SK-N-SH (cell line): ENCODE measurements around the gene PF4V1. TPM values are rescaled to one million over a fixed set of nuclear protein-coding genes. Genes with fewer than 3 reads are reported as not detected.

Source experiments
- CTCF ChIA-PET: fragments of 300-600, 350-600 bp; formaldehyde crosslinking; extraction: SDS; loops from one replicate; lab custom pipeline; 2021; lab: Yijun Ruan, JAX
- POLR2A ChIA-PET: fragments of 350-600 bp; sonication (Branson Sonifier 250); formaldehyde crosslinking; extraction: SDS; loops from one replicate; lab custom pipeline; 2020; ENCODE audit warnings: antibody characterized with exemption, inconsistent platforms; lab: Yijun Ruan, JAX
- DNase-seq: peaks from one replicate; pipeline ENCODE4 v3.0.0; 2012
- H2AFZ ChIP-seq: fragments of 200-600 bp; sonication (generic); 2 replicates; pipeline ENCODE4 v1.8.1; 2016; ENCODE audit warnings: antibody characterized with exemption, mild to moderate bottlenecking, low read depth
- H3F3A ChIP-seq: fragments of 200-600 bp; sonication (generic); replicated peaks from 2 replicates; pipeline ENCODE3; 2016; ENCODE audit warnings: antibody characterized with exemption, mild to moderate bottlenecking; ENCODE audit not compliant: insufficient read depth
- H3K27ac ChIP-seq, 2 experiments: fragments of 200-500 bp in 1 of 2; fragments of 200-600 bp in 1 of 2; sonication (Bioruptor generic) in 1 of 2; sonication (generic), shearing (Covaris generic) in 1 of 2; 2 replicates each; pipeline versions ENCODE4 v1.5.1 to v1.6.1; 2014 to 2016; ENCODE audit warnings: low read depth in 2 of 2, inconsistent platforms in 1 of 2, low read length in 1 of 2, mild to moderate bottlenecking in 1 of 2, mixed read lengths in 1 of 2
- H3K27me3 ChIP-seq: fragments of 200-600 bp; sonication (generic), shearing (Covaris generic); 2 replicates; pipeline ENCODE4 v1.6.1; 2016; ENCODE audit warnings: mixed run types; ENCODE audit not compliant: insufficient read depth
- H3K36me3 ChIP-seq, 2 experiments: fragments of 200-500 bp in 1 of 2; fragments of 200-600 bp in 1 of 2; sonication (Bioruptor generic) in 1 of 2; sonication (generic) in 1 of 2; replicated peaks in 1 of 2; 2 replicates each; pipeline versions ENCODE3 to v1.5.1; 2014 to 2016; ENCODE audit warnings: low read length in 1 of 2, mild to moderate bottlenecking in 1 of 2; ENCODE audit not compliant: insufficient read depth in 2 of 2, control insufficient read depth in 1 of 2
- H3K4me1 ChIP-seq, 2 experiments: fragments of 200-500 bp in 1 of 2; fragments of 200-600 bp in 1 of 2; sonication (Bioruptor generic) in 1 of 2; sonication (generic), shearing (Covaris generic) in 1 of 2; 2 replicates each; pipeline versions ENCODE4 v1.5.1 to v1.6.1; 2014 to 2016; ENCODE audit warnings: low read depth in 1 of 2, low read length in 1 of 2, mixed run types in 1 of 2; ENCODE audit not compliant: insufficient read depth in 2 of 2, control insufficient read depth in 1 of 2
- H3K4me2 ChIP-seq: fragments of 200-600 bp; sonication (generic), shearing (Covaris generic); 2 replicates; pipeline ENCODE4 v1.6.1; 2017; ENCODE audit warnings: mixed run types
- H3K4me3 ChIP-seq, 2 experiments: fragments of 200-500 bp in 1 of 2; fragments of 200-600 bp in 1 of 2; sonication (Bioruptor generic) in 1 of 2; sonication (generic), shearing (Covaris generic) in 1 of 2; 2 replicates each; pipeline versions ENCODE4 v1.5.1 to v1.8.1; 2014 to 2016; ENCODE audit warnings: low read depth in 2 of 2, inconsistent platforms in 1 of 2, low read length in 1 of 2, mild to moderate bottlenecking in 1 of 2, mixed read lengths in 1 of 2, moderate library complexity in 1 of 2
- H3K79me2 ChIP-seq: fragments of 200-600 bp; sonication (generic); 2 replicates; pipeline ENCODE4 v1.8.1; 2017; ENCODE audit warnings: mild to moderate bottlenecking; ENCODE audit not compliant: insufficient read depth
- H3K9ac ChIP-seq: fragments of 200-600 bp; sonication (generic); 2 replicates; pipeline ENCODE4 v1.6.1; 2017; ENCODE audit warnings: mixed run types
- H3K9me2 ChIP-seq: fragments of 200-600 bp; sonication (generic); 2 replicates; pipeline ENCODE4 v1.6.1; 2017; ENCODE audit warnings: mixed run types
- H3K9me3 ChIP-seq: fragments of 200-600 bp; sonication (generic); 2 replicates; pipeline ENCODE4 v1.6.1; 2017; ENCODE audit warnings: mixed run types, mild to moderate bottlenecking, moderate library complexity
- H4K20me1 ChIP-seq: fragments of 200-600 bp; sonication (generic); 2 replicates; pipeline ENCODE4 v1.6.1; 2017; ENCODE audit warnings: mild to moderate bottlenecking, mixed run types; ENCODE audit not compliant: insufficient read depth
- FOXJ3 ChIP-seq: sonication (generic); formaldehyde crosslinking; IDR thresholded peaks from 2 replicates; pipeline ENCODE4 v1.5.1; 2020; ENCODE audit warnings: mild to moderate bottlenecking, missing genetic modification reagents
- FOXM1 ChIP-seq: IDR thresholded peaks from 2 replicates; pipeline ENCODE4 v1.4.0; 2012; ENCODE audit warnings: low read depth, mild to moderate bottlenecking
- GABPA ChIP-seq: IDR thresholded peaks from 2 replicates; pipeline ENCODE4 v1.4.0; 2012; ENCODE audit warnings: low read depth, mild to moderate bottlenecking
- JUND ChIP-seq: IDR thresholded peaks from 2 replicates; pipeline ENCODE4 v1.4.0; 2012
- MEF2A ChIP-seq: IDR thresholded peaks from 2 replicates; pipeline ENCODE4 v1.4.0; 2012; ENCODE audit warnings: low read depth, borderline replicate concordance
- NRF1 ChIP-seq: IDR thresholded peaks from 2 replicates; pipeline ENCODE4 v1.6.1; 2012; ENCODE audit warnings: low read depth, mild to moderate bottlenecking, low read length
- POLR2AphosphoS5 ChIP-seq: IDR thresholded peaks from 2 replicates; pipeline ENCODE4 v1.6.1; 2012; ENCODE audit warnings: low read depth, low read length
- RAD21 ChIP-seq: IDR thresholded peaks from 2 replicates; pipeline ENCODE4 v1.6.1; 2012; ENCODE audit warnings: mild to moderate bottlenecking, low read length
- RCOR1 ChIP-seq: fragments of 150-350 bp; IDR thresholded peaks from 2 replicates; pipeline ENCODE4 v1.6.1; 2017; ENCODE audit warnings: antibody characterized with exemption, low read length
- RXRA ChIP-seq: IDR thresholded peaks from 2 replicates; pipeline ENCODE4 v1.4.0; 2012; ENCODE audit warnings: low read depth, mild to moderate bottlenecking, borderline replicate concordance
- SIN3A ChIP-seq: IDR thresholded peaks from 2 replicates; pipeline ENCODE4 v1.6.1; 2012; ENCODE audit warnings: low read depth, mild to moderate bottlenecking, low read length, moderate library complexity, borderline replicate concordance
- TCF12 ChIP-seq: IDR thresholded peaks from 2 replicates; pipeline ENCODE4 v1.4.0; 2012
- TEAD4 ChIP-seq: IDR thresholded peaks from 2 replicates; pipeline ENCODE4 v1.4.0; 2012; ENCODE audit warnings: mild to moderate bottlenecking, borderline replicate concordance; ENCODE audit not compliant: insufficient read depth
- YY1 ChIP-seq: IDR thresholded peaks from 2 replicates; pipeline ENCODE4 v1.4.0; 2012; ENCODE audit warnings: low read depth, mild to moderate bottlenecking
- ZBTB33 ChIP-seq: IDR thresholded peaks from 2 replicates; pipeline ENCODE4 v1.4.0; 2012; ENCODE audit warnings: low read depth, borderline replicate concordance
- WGBS: methylation state at CpG from one replicate; pipeline ENCODE4 v1.1.6; 2017; ENCODE audit warnings: low lambda C conversion rate; 5-methylcytosine and 5-hydroxymethylcytosine counted together
- polyA plus RNA-seq, 3 experiments: library from polyadenylated mRNA; depleted of rRNA; stranded (reverse); fragments of >200 nt; gene quantifications; 2 replicates each; pipeline ENCODE4 v1.2.3, GENCODE V29; 2012
- TF ChIP-seq, protein P1 (sequence below): IDR thresholded peaks from 2 replicates; pipeline ENCODE4; 2012
- TF ChIP-seq, protein P2 (sequence below): fragments of 200-600 bp; sonication (generic); IDR thresholded peaks from 2 replicates; pipeline ENCODE4 v1.6.1; 2017; ENCODE audit warnings: antibody characterized with exemption, mild to moderate bottlenecking, moderate library complexity

The PF4V1 gene
- polyA plus RNA-seq, 1 of the 3 experiments (the other 2 are of a cell fraction) = not detected

- H3K79me2 ChIP-seq = no peaks in the 10 kb centered on the region
- H3K4me1 ChIP-seq = no peaks in the 10 kb centered on the region
- no peaks in the 10 kb centered on the region for H3K9me2 ChIP-seq
- no peak overlapping the region for H3K4me3 ChIP-seq
- no peak overlapping the region for H2AFZ ChIP-seq
- no peak overlapping the region for H3K27ac ChIP-seq
- H3K9me3 ChIP-seq = no peaks in the 10 kb centered on the region
- H3K36me3 ChIP-seq = no peaks in the 10 kb centered on the region
- POLR2A ChIA-PET = no interaction called here
- H3F3A ChIP-seq = no peaks in the 10 kb centered on the region
- H3K9ac ChIP-seq = no peak overlapping the region
- no peak for TF ChIP-seq YY1
- H3K4me2 ChIP-seq = no peak overlapping the region
- CTCF ChIA-PET = no interaction called here
- H4K20me1 ChIP-seq = no peaks in the 10 kb centered on the region
- no peak for DNase-seq
- WGBS = 7% methylated on average over 4 of the region's 4 CpGs
- H3K27me3 ChIP-seq = peaks cover 13% of the 10 kb centered on the region; the same call in 1 of the 2 replicates
Observed at GRCh38 chr4:73850261-73850970, 2.7 kb upstream of the PF4V1 start.

GRCh38 chr4:73851293-73851692 is 1.8 kb upstream of the PF4V1 start:
- WGBS = 4% methylated on average over 1 of the region's 1 CpG

DNA sequence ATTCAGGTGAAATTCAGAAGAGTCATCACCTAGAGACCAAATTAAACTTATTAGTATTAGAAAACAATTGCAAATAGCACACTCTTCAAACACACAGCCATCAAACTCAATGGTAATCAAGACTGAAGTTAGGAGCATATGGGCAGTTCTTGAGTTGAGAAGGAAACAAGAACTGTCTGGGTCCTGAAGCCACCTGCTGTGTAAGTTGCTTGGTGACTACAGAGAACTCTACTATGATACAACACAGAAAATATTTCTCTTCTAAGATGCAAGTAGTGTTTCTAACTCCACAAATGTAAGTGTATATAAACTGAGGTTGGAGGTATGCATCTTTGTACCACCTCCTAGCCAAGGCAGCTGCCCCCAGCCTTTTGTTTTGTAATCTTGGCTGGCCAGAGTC is 325 bp upstream of the PF4V1 start:
- H2AFZ ChIP-seq = no peak overlapping the region
- CTCF ChIA-PET = no interaction called here
- TF ChIP-seq, protein P1, sequence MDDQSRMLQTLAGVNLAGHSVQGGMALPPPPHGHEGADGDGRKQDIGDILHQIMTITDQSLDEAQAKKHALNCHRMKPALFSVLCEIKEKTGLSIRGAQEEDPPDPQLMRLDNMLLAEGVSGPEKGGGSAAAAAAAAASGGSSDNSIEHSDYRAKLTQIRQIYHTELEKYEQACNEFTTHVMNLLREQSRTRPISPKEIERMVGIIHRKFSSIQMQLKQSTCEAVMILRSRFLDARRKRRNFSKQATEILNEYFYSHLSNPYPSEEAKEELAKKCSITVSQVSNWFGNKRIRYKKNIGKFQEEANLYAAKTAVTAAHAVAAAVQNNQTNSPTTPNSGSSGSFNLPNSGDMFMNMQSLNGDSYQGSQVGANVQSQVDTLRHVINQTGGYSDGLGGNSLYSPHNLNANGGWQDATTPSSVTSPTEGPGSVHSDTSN = no peak
- TF ChIP-seq GABPA (no peak), RAD21 (no peak), SIN3A (no peak), POLR2AphosphoS5 (no peak), FOXM1 (no peak), RCOR1 (no peak), JUND (no peak), NRF1 (no peak), TCF12 (no peak), ZBTB33 (no peak), FOXJ3 (no peak)
- TF ChIP-seq, protein P2, sequence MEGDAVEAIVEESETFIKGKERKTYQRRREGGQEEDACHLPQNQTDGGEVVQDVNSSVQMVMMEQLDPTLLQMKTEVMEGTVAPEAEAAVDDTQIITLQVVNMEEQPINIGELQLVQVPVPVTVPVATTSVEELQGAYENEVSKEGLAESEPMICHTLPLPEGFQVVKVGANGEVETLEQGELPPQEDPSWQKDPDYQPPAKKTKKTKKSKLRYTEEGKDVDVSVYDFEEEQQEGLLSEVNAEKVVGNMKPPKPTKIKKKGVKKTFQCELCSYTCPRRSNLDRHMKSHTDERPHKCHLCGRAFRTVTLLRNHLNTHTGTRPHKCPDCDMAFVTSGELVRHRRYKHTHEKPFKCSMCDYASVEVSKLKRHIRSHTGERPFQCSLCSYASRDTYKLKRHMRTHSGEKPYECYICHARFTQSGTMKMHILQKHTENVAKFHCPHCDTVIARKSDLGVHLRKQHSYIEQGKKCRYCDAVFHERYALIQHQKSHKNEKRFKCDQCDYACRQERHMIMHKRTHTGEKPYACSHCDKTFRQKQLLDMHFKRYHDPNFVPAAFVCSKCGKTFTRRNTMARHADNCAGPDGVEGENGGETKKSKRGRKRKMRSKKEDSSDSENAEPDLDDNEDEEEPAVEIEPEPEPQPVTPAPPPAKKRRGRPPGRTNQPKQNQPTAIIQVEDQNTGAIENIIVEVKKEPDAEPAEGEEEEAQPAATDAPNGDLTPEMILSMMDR = no peak

More at GRCh38 chr4:73851293-73851692, 1.8 kb upstream of the PF4V1 start:
- no peak overlapping the region for H3K27ac ChIP-seq
- H3K4me3 ChIP-seq = no peak overlapping the region
- H3F3A ChIP-seq = no peaks in the 10 kb centered on the region
- H2AFZ ChIP-seq = no peak overlapping the region
- ChIA-PET CTCF (no interaction called here), POLR2A (no interaction called here)
- H3K9ac ChIP-seq = no peak overlapping the region
- H3K36me3 ChIP-seq = no peaks in the 10 kb centered on the region
- TF ChIP-seq, protein P1 = no peak
- TF ChIP-seq RXRA (no peak), MEF2A (no peak), TEAD4 (no peak), RCOR1 (no peak)
- no peaks in the 10 kb centered on the region for H4K20me1 ChIP-seq
- no peak overlapping the region for H3K4me2 ChIP-seq
- no peak for DNase-seq
- no peaks in the 10 kb centered on the region for H3K9me3 ChIP-seq
- no peaks in the 10 kb centered on the region for H3K9me2 ChIP-seq
- H3K79me2 ChIP-seq = no peaks in the 10 kb centered on the region
- peaks cover 15% of the 10 kb centered on the region; the same call in 1 of the 2 replicates for H3K27me3 ChIP-seq
- H3K4me1 ChIP-seq = no peaks in the 10 kb centered on the region

More for the DNA sequence above, 325 bp upstream of the PF4V1 start:
- Histone ChIP-seq H3K27ac (no peak overlapping the region), H3K4me1 (no peaks in the 10 kb centered on the region), H3K36me3 (no peaks in the 10 kb centered on the region), H3K4me2 (no peak overlapping the region), H3K9me3 (no peaks in the 10 kb centered on the region), H4K20me1 (no peaks in the 10 kb centered on the region), H3K9me2 (no peaks in the 10 kb centered on the region), H3K79me2 (no peaks in the 10 kb centered on the region), H3K27me3 (peaks cover 6% of the 10 kb centered on the region; the same call in 1 of the 2 replicates), H3K4me3 (no peak overlapping the region), H3F3A (no peaks in the 10 kb centered on the region), H3K9ac (no peak overlapping the region)
- POLR2A ChIA-PET = interaction anchor here (0.7 kb wide), 1 partner anchor 568 kb away, joined by 3 read pairs; no protein-coding TSS in a partner anchor
- no peak for DNase-seq
